Smooth muscle cell (in vitro differentiated cells): ENCODE measurements around the gene ZAP70. TPM values are rescaled to one million over a fixed set of nuclear protein-coding genes. Genes with fewer than 3 reads are reported as not detected.

ENCODE experiments used
- DNase-seq: peaks from one replicate; lab custom pipeline; 2025; ENCODE audit not compliant: unreplicated experiment; lab: John Stamatoyannopoulos, UW
- H2AFZ ChIP-seq: fragments of 200-600 bp; sonication (generic); 2 replicates; pipeline ENCODE4 v1.6.0; 2016; ENCODE audit warnings: antibody characterized with exemption, low read depth, mild to moderate bottlenecking
- H3F3A ChIP-seq: fragments of 200-600 bp; sonication (generic); 2 replicates; pipeline ENCODE4 v1.6.0; 2017; ENCODE audit warnings: antibody characterized with exemption, low read depth
- H3K27ac ChIP-seq: fragments of 200-600 bp; sonication (generic); 2 replicates; pipeline ENCODE4 v1.5.1; 2016; ENCODE audit warnings: low read depth, mild to moderate bottlenecking
- H3K27me3 ChIP-seq: fragments of 200-600 bp; sonication (generic); 2 replicates; pipeline ENCODE4 v1.6.1; 2016; ENCODE audit warnings: low read depth, mild to moderate bottlenecking
- H3K36me3 ChIP-seq: fragments of 200-600 bp; sonication (generic); 2 replicates; pipeline ENCODE4 v1.5.1; 2016; ENCODE audit warnings: low read depth
- H3K4me1 ChIP-seq: fragments of 200-600 bp; sonication (generic); 2 replicates; pipeline ENCODE4 v1.5.1; 2016; ENCODE audit warnings: low read depth
- H3K4me2 ChIP-seq: fragments of 200-600 bp; sonication (generic); 2 replicates; pipeline ENCODE4 v1.6.0; 2016; ENCODE audit warnings: mild to moderate bottlenecking
- H3K4me3 ChIP-seq: fragments of 200-600 bp; sonication (generic); 2 replicates; pipeline ENCODE4 v1.5.1; 2016; ENCODE audit warnings: mild to moderate bottlenecking
- H3K79me2 ChIP-seq: fragments of 200-600 bp; sonication (generic); 2 replicates; pipeline ENCODE4 v1.6.0; 2016; ENCODE audit warnings: low read depth, mild to moderate bottlenecking
- H3K9ac ChIP-seq: fragments of 200-600 bp; sonication (generic); 2 replicates; pipeline ENCODE4 v1.6.0; 2016; ENCODE audit warnings: low read depth
- H3K9me3 ChIP-seq: fragments of 200-600 bp; sonication (generic); replicated peaks from 2 replicates; pipeline ENCODE4 v1.5.1; 2016; ENCODE audit warnings: low read depth
- H4K20me1 ChIP-seq: fragments of 200-600 bp; sonication (generic); 2 replicates; pipeline ENCODE4 v1.6.0; 2016; ENCODE audit warnings: low read depth
- WGBS: methylation state at CpG from one replicate; pipeline ENCODE4 v1.1.7; 2016; ENCODE audit warnings: low lambda C conversion rate; 5-methylcytosine and 5-hydroxymethylcytosine counted together
- polyA plus RNA-seq: library from polyadenylated mRNA; unstranded; fragments of >200 nt; fragmentation: Nextera tagmentation; extraction: Ambion mirVana; gene quantifications from 2 replicates; pipeline ENCODE4 v1.2.1, GENCODE V29; 2016
- total RNA-seq: library from RNA; depleted of rRNA; stranded (reverse); fragments of >200 nt; gene quantifications from 2 replicates; pipeline ENCODE4 v1.2.3, GENCODE V29; 2014
- TF ChIP-seq, protein P1 (sequence below): fragments of 200-600 bp; sonication (generic); IDR thresholded peaks from 2 replicates; pipeline ENCODE4 v1.5.1; 2017; ENCODE audit warnings: borderline replicate concordance, mild to moderate bottlenecking, antibody characterized with exemption; ENCODE audit not compliant: insufficient read depth, poor library complexity, severe bottlenecking

ZAP70 gene
- total and polyA plus RNA-seq, 2 experiments from 2014 or later, result 0.24 to 0.40 TPM

DNA sequence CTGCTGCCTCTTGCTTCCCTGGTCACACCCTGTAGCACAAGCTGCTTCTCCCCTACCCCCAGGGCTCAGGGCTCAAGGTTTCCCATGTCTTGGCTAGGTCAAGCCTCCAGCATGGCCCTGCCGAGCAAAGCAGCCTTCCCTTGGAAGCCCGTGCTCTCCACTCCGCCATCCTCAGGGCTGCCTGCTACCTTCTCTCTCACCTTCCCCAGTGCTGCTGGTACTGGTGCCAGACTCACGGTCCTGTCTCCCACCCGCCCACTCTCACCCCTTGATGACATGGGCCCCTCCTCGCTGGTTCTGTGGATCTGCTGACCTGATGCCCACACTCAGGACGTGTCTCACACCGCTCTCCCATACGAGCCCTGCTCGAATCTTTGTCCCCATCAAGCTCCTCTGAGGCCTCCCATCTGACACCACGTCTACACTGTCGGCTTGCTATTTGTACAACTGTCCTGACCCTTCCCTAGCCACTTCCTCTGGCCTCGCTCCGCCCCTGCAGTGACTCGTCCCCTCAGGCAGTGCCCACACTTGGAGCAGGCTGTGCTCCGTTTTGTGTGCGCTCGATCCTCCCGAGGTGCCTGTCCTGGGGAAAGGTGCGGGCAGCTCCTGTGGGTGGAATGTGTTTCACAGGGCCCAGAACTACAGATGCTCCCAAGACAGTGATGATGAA, 49.9 kb downstream of the ZAP70 start:
- WGBS, result 88% methylated on average over 20 of the region's 20 CpGs
- Histone ChIP-seq H3K9me3 (no peaks in the 10 kb centered on the region), H3K4me2 (no peak overlapping the region), H3K36me3 (no peaks in the 10 kb centered on the region), H3K27me3 (no peaks in the 10 kb centered on the region), H3K4me3 (no peak overlapping the region), H3K9ac (no peak overlapping the region), H4K20me1 (no peaks in the 10 kb centered on the region), H3K27ac (no peak overlapping the region), H3F3A (no peaks in the 10 kb centered on the region), H3K4me1 (no peaks in the 10 kb centered on the region), H2AFZ (no peak overlapping the region), H3K79me2 (no peaks in the 10 kb centered on the region)
- TF ChIP-seq, protein P1, sequence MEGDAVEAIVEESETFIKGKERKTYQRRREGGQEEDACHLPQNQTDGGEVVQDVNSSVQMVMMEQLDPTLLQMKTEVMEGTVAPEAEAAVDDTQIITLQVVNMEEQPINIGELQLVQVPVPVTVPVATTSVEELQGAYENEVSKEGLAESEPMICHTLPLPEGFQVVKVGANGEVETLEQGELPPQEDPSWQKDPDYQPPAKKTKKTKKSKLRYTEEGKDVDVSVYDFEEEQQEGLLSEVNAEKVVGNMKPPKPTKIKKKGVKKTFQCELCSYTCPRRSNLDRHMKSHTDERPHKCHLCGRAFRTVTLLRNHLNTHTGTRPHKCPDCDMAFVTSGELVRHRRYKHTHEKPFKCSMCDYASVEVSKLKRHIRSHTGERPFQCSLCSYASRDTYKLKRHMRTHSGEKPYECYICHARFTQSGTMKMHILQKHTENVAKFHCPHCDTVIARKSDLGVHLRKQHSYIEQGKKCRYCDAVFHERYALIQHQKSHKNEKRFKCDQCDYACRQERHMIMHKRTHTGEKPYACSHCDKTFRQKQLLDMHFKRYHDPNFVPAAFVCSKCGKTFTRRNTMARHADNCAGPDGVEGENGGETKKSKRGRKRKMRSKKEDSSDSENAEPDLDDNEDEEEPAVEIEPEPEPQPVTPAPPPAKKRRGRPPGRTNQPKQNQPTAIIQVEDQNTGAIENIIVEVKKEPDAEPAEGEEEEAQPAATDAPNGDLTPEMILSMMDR, result no peak
- no peak for DNase-seq

DNA sequence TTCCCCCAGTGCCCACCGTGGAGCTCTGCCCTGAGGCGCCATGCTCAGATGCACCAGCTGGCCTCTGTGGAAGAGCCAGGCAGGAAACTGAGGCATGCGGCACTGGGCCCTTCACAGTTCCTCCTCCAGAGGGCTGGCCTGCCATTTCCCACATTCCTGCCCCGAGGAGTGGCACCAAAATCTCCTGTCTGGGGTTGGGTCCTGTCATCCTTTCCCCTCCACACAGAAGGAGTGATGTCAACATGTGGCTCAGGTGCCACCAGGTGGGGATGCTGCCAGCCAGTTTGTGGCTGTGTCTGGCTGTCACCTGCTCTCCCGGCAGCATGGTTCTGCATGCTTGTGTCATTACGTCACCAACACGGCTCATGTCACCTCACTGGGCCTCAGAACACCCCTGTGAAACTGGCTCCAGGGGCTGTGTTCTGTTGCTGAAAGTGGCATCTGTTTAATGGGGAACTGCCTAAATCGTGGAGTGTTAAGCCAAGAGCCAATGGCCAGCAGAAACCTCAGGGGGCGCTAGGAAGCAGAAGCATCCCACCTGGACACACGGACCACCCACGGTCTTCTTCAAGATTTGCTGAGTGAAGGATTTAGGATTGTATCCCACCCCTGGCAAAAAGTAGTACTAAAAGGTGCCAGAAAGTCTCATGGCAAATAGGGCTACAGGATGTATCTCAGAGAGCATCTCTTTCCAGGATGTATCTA, 51.3 kb downstream of the ZAP70 start:
- no peak for DNase-seq
- Histone ChIP-seq H3K79me2 (no peaks in the 10 kb centered on the region), H3K4me3 (no peak overlapping the region), H4K20me1 (no peaks in the 10 kb centered on the region), H3K4me1 (no peaks in the 10 kb centered on the region), H2AFZ (no peak overlapping the region), H3K9ac (no peak overlapping the region), H3K9me3 (no peaks in the 10 kb centered on the region), H3K27ac (no peak overlapping the region), H3K4me2 (no peak overlapping the region), H3K36me3 (no peaks in the 10 kb centered on the region), H3K27me3 (no peaks in the 10 kb centered on the region), H3F3A (no peaks in the 10 kb centered on the region)
- TF ChIP-seq, protein P1, result no peak
- 91% methylated on average over 11 of the region's 11 CpGs for WGBS

DNA sequence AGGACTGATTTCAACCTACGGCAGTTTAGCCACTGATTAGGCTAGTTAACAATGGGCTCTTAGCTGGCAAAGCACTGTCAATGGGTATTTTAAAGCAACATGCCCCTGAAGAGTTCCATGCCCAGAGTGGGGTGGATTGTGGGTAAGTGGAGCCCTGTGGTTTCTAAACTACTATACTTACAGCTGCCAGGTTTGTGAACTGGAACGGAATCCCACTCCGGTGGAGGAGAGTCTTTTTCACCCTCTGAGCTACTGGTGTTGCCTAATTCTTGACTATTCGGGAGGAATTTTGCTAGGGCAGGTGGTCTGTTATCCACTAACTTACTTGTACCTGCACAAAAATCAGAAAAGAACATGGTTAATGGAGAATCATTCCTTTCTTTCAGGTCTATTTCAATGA, 52.6 kb downstream of the ZAP70 start:
- no peaks in the 10 kb centered on the region for H3K9me3 ChIP-seq
- no peak overlapping the region for H3K4me2 ChIP-seq
- no peaks in the 10 kb centered on the region for H3K27me3 ChIP-seq
- no peak overlapping the region for H3K9ac ChIP-seq
- H3K4me3 ChIP-seq, result no peak overlapping the region
- H3K27ac ChIP-seq, result no peak overlapping the region
- no peaks in the 10 kb centered on the region for H3K4me1 ChIP-seq
- 96% methylated on average over 4 of the region's 4 CpGs for WGBS
- no peaks in the 10 kb centered on the region for H4K20me1 ChIP-seq
- no peaks in the 10 kb centered on the region for H3K36me3 ChIP-seq
- H3F3A ChIP-seq, result no peaks in the 10 kb centered on the region
- TF ChIP-seq, protein P1, result no peak
- H3K79me2 ChIP-seq, result no peaks in the 10 kb centered on the region
- no peak overlapping the region for H2AFZ ChIP-seq
- no peak for DNase-seq
